Activated B cell treated with CpG ODN at 0.5 μM for 24 hours (primary cell): Measurements from ENCODE around the gene RNF112. TPM values are rescaled to one million over a fixed set of nuclear protein-coding genes. Genes with fewer than 3 reads are reported as not detected.
A peak's percentile ranks its signal among the peaks of the same experiment; 100 is the strongest.

ENCODE experiments used
- ATAC-seq: fragments of 200-7000 bp; cut with Tn5 transposase; one replicate; pipeline ENCODE4 v1.10.0; 2021; ENCODE audit warnings: low read depth, mild to moderate bottlenecking, moderate library complexity
- CTCF ChIA-PET: fragments of 350-600 bp; sonication (Branson Sonifier 250); formaldehyde crosslinking; loops from one replicate; lab custom pipeline; 2021; ENCODE audit warnings: antibody characterized with exemption; lab: Charles Lee
- POLR2A ChIA-PET: fragments of 350-600 bp; sonication (Branson Sonifier 250); formaldehyde crosslinking; loops from one replicate; lab custom pipeline; 2021; ENCODE audit warnings: antibody characterized with exemption; lab: Charles Lee
- DNase-seq: peaks from one replicate; pipeline ENCODE4 v3.0.0; 2022
- H3K27ac Mint-ChIP-seq: one replicate; pipeline ENCODE4 v1.8.0; 2020; ENCODE audit warnings: mixed read lengths
- H3K27me3 Mint-ChIP-seq: one replicate; pipeline ENCODE4 v1.8.0; 2021; ENCODE audit warnings: mixed read lengths
- H3K36me3 Mint-ChIP-seq: one replicate; pipeline ENCODE4 v1.8.0; 2021; ENCODE audit warnings: low read depth, mixed read lengths
- H3K4me1 Mint-ChIP-seq: one replicate; pipeline ENCODE4 v1.8.0; 2021; ENCODE audit warnings: mixed read lengths
- H3K4me3 Mint-ChIP-seq: one replicate; pipeline ENCODE4 v1.8.0; 2020; ENCODE audit warnings: mild to moderate bottlenecking, mixed read lengths
- H3K9me3 Mint-ChIP-seq: one replicate; pipeline ENCODE4 v1.8.0; 2020; ENCODE audit warnings: mixed read lengths
- intact Hi-C: fragments of 100-400 bp; cut with micrococcal nuclease; formaldehyde crosslinking; loops from one replicate; pipeline ENCODE4 v1.15.1; 2024
- total RNA-seq: library from RNA; stranded (reverse); gene quantifications from 2 replicates; pipeline ENCODE4 v1.2.3, GENCODE V29; 2022
- TF ChIP-seq, protein P1 (sequence below): fragments of 200-600 bp; IDR thresholded peaks from one replicate; pipeline ENCODE4 v1.8.0; 2022; ENCODE audit warnings: antibody characterized with exemption, mild to moderate bottlenecking

Gene RNF112
- total RNA-seq, 1 donor from 2014 or later, result 0.51 TPM

DNA sequence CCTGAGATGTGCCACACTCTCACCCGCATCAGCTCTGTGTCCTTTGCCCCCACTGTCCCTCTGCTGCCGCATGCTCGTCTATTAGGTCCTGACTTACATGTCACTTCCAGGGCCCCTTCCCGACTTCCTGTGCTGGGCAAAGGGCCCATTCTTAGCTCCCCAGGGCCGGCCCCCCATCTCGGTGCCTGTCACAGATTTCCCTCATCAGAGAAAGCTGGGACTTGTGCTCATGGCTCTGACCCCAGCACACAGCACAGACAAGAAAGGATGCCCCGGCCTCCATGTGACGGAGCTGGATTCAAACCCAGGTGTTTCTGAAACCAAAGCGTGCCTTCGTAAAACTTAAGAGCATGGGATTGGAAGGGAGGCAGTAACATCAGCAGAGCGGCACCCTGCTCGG, 38.6 kb upstream of the RNF112 start:
- intact Hi-C loops, result loop anchor here (10.0 kb wide), 1 partner anchor 1912 kb away; the partner anchor contains the start of gene MAP2K3
- no peaks in the 10 kb centered on the region for H3K9me3 Mint-ChIP-seq

DNA sequence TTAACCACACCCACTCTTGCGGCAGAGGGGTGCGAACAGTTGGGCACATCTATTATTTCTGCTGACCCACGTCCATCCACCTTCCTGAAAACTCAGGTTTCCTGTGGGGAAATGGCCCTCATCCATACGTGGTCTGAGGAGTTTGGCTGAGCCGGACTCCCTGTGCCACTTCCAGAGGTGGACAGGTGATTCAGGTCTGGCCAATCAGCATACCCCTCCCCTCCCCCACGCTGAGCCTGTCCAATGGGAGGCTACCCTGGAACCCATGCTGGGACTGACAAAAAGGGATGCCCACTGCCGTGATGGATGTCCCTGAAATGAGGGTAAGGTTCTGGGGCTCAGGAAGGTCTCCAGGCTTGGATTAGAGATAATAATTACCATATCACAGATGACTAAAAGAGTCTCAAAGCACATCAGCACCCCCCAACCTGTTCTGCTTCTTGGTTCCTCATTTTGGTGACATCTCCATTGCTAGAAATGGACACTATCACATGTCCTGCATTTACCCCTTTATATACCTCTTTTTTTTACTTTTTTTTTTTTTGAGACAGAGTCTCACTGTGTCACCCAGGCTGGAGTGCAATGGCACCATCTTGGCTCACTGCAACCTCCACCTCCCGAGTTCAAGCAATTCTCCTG, 38.0 kb upstream of the RNF112 start:
- intact Hi-C loops, result loop anchor here (10.0 kb wide), 1 partner anchor 1912 kb away; the partner anchor contains the start of gene MAP2K3
- Mint-ChIP-seq H3K4me1 (peaks cover 69% of the 10 kb centered on the region), H3K4me3 (no peak overlapping the region), H3K36me3 (peaks cover 8% of the 10 kb centered on the region), H3K9me3 (no peaks in the 10 kb centered on the region), H3K27ac (no peak overlapping the region), H3K27me3 (no peaks in the 10 kb centered on the region)
- TF ChIP-seq, protein P1, sequence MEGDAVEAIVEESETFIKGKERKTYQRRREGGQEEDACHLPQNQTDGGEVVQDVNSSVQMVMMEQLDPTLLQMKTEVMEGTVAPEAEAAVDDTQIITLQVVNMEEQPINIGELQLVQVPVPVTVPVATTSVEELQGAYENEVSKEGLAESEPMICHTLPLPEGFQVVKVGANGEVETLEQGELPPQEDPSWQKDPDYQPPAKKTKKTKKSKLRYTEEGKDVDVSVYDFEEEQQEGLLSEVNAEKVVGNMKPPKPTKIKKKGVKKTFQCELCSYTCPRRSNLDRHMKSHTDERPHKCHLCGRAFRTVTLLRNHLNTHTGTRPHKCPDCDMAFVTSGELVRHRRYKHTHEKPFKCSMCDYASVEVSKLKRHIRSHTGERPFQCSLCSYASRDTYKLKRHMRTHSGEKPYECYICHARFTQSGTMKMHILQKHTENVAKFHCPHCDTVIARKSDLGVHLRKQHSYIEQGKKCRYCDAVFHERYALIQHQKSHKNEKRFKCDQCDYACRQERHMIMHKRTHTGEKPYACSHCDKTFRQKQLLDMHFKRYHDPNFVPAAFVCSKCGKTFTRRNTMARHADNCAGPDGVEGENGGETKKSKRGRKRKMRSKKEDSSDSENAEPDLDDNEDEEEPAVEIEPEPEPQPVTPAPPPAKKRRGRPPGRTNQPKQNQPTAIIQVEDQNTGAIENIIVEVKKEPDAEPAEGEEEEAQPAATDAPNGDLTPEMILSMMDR, result no peak
- ATAC-seq, result no peak
- ChIA-PET CTCF (interaction anchor here (2.7 kb wide), 1 partner anchor 10 kb away, joined by 13 read pairs; the partner anchor contains the start of gene B9D1), POLR2A (no interaction called here)
- no peak for DNase-seq

More for the DNA sequence above, 38.6 kb upstream of the RNF112 start:
- Mint-ChIP-seq H3K36me3 (peaks cover 3% of the 10 kb centered on the region), H3K4me1 (peaks cover 67% of the 10 kb centered on the region), H3K27ac (no peak overlapping the region), H3K4me3 (no peak overlapping the region), H3K27me3 (no peaks in the 10 kb centered on the region)
- ChIA-PET POLR2A (no interaction called here), CTCF (interaction anchor here (0.7 kb wide), 1 partner anchor 10 kb away, joined by 3 read pairs; the partner anchor contains the start of gene B9D1)
- TF ChIP-seq, protein P1, result no peak
- DNase-seq (no peak), ATAC-seq (no peak)

DNA sequence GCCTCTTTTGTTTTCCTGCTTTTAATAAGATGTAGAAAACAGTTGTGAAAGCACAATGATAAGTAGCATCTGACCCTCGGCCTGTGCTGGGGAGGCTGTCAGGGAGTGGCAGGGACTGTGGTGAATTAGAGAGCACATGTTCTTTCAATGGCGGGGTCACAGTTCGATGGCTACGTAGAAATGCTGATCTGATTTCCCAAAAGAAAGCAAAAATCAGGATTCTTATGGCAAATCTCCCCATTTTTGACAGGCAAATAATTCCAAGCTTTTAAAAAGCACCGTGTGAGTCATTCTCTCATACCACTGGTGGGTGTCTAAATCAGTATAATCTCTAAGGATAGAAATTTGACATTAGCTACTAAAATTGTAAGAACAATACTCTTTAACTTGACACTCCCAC, 36.9 kb upstream of the RNF112 start:
- DNase-seq, result no peak
- intact Hi-C loops, result loop anchor here (10.0 kb wide), 1 partner anchor 1911 kb away; the partner anchor contains the start of gene MAP2K3
- TF ChIP-seq, protein P1, result no peak
- ATAC-seq, result no peak
- no peaks in the 10 kb centered on the region for H3K27me3 Mint-ChIP-seq
- ChIA-PET POLR2A (no interaction called here), CTCF (interaction anchor here (0.9 to 2.7 kb wide), 3 partner anchors 11 to 392 kb away, joined by 3 to 13 read pairs (median 5); partner anchors contain the start of gene B9D1)
- H3K36me3 Mint-ChIP-seq, result peaks cover 11% of the 10 kb centered on the region
- no peak overlapping the region for H3K27ac Mint-ChIP-seq
- peaks cover 66% of the 10 kb centered on the region for H3K4me1 Mint-ChIP-seq
- no peak overlapping the region for H3K4me3 Mint-ChIP-seq
- H3K9me3 Mint-ChIP-seq, result no peaks in the 10 kb centered on the region

DNA sequence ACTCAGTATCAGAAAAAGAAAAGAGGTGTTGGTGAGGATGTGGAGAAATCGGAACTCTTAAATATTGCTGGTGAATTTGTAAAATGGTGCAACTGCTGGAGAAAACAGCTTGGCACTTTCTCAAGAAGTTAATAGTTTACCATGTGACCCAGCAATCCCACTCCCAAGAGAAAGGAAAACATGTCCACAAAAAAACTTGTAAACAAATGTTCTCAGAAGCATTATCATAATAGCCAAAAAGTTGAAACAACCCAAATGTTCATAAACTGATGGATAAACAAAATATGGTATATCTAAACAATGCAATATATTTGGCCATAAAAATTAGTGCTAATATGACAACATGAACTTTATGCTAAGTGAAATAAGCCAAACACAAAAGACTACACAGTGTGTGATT, 35.3 kb upstream of the RNF112 start:
- H3K9me3 Mint-ChIP-seq, result no peaks in the 10 kb centered on the region
- peaks cover 52% of the 10 kb centered on the region for H3K4me1 Mint-ChIP-seq
- H3K27ac Mint-ChIP-seq, result no peak overlapping the region
- H3K36me3 Mint-ChIP-seq, result peaks cover 25% of the 10 kb centered on the region
- DNase-seq (no peak), ATAC-seq (no peak)
- CTCF ChIA-PET, result interaction anchor here (1.3 to 2.7 kb wide), 2 partner anchors 13 to 37 kb away, joined by 3 to 13 read pairs; partner anchors contain the start of gene B9D1
- TF ChIP-seq, protein P1, result no peak
- H3K27me3 Mint-ChIP-seq, result no peaks in the 10 kb centered on the region
- POLR2A ChIA-PET, result no interaction called here
- intact Hi-C loops, result loop anchor here (2.0 to 10.0 kb wide), 7 partner anchors 68 to 1909 kb away; partner anchors contain the start of genes ALDH3A2 and MAP2K3
- H3K4me3 Mint-ChIP-seq, result peak overlapping the region; percentile 19

DNA sequence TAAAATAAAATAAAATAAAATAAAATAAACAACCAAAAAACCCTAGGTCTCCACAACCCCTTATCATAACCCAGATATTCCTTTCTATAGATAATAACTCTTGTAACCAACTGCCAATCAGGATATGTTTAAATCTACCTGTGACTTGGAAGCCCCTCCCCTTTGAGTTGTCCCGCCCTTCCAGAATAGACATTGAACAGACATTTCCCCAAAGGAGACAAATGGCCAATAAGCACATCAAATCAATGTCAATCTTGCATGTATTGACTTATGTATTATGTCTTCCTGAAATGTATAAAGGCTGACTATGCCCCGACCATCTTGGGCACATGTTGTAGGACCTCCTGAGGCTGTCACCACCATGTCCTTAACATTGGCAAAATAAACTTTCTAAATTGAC, 34.2 kb upstream of the RNF112 start:
- ATAC-seq (no peak), DNase-seq (no peak)
- ChIA-PET POLR2A (interaction anchor here (1.3 to 2.2 kb wide), 3 partner anchors 12 to 70 kb away, joined by 4 to 38 read pairs (median 9); partner anchors contain the start of gene B9D1), CTCF (interaction anchor here (1.8 to 2.9 kb wide), 2 partner anchors 14 to 70 kb away, joined by 8 to 50 read pairs; partner anchors contain the start of gene B9D1)
- H3K9me3 Mint-ChIP-seq, result no peaks in the 10 kb centered on the region
- intact Hi-C loops, result loop anchor here (1.0 to 10.0 kb wide), 8 partner anchors 70 to 1908 kb away; partner anchors contain the start of genes ALDH3A2 and MAP2K3
- H3K4me3 Mint-ChIP-seq, result peak overlapping the region; percentile 100
- TF ChIP-seq, protein P1, result no peak
- peak overlapping the region; percentile 99 for H3K27ac Mint-ChIP-seq
- H3K4me1 Mint-ChIP-seq, result peaks cover 41% of the 10 kb centered on the region
- H3K27me3 Mint-ChIP-seq, result no peaks in the 10 kb centered on the region
- peaks cover 35% of the 10 kb centered on the region for H3K36me3 Mint-ChIP-seq
